Type B pancreatic cell (in vitro differentiated cells): ENCODE data around the gene MRPL32. TPM values are rescaled to one million over a fixed set of nuclear protein-coding genes. Genes with fewer than 3 reads are reported as not detected.

Experiments used
- DNase-seq: peaks from one replicate; pipeline ENCODE4 v3.0.0; 2021; ENCODE audit warnings: mixed read lengths; ENCODE audit not compliant: unreplicated experiment; ENCODE audit errors: extremely low spot score
- H3K27ac Mint-ChIP-seq: 2 replicates; pipeline ENCODE4 v1.8.0; 2021; ENCODE audit warnings: mild to moderate bottlenecking, mixed read lengths
- H3K27me3 Mint-ChIP-seq: 2 replicates; pipeline ENCODE4 v1.8.0; 2021; ENCODE audit warnings: mixed read lengths
- H3K36me3 Mint-ChIP-seq: 2 replicates; pipeline ENCODE4 v1.8.0; 2021; ENCODE audit warnings: mixed read lengths
- H3K4me1 Mint-ChIP-seq: one replicate; pipeline ENCODE4 v1.8.0; 2021; ENCODE audit warnings: mixed read lengths; ENCODE audit not compliant: unreplicated experiment
- H3K4me3 Mint-ChIP-seq: 2 replicates; pipeline ENCODE4 v1.8.0; 2021; ENCODE audit warnings: mild to moderate bottlenecking, mixed read lengths
- H3K9me3 Mint-ChIP-seq: 2 replicates; pipeline ENCODE4 v1.8.0; 2021; ENCODE audit warnings: mixed read lengths
- CTCF ChIP-seq: fragments of 200-600 bp; sonication (generic); conservative IDR thresholded peaks from 2 replicates; pipeline ENCODE4 v1.5.0; 2021; ENCODE audit warnings: antibody characterized with exemption, mild to moderate bottlenecking
- total RNA-seq: library from RNA; stranded (reverse); gene quantifications from 2 replicates; pipeline ENCODE4 v1.2.1, GENCODE V29; 2021; ENCODE audit warnings: low replicate concordance

The MRPL32 gene
- total RNA-seq, 1 donor from 2014 or later, result 62.8 TPM

- no peaks in the 10 kb centered on the region for H3K4me1 Mint-ChIP-seq
- no peaks in the 10 kb centered on the region for H3K36me3 Mint-ChIP-seq
- no peak for TF ChIP-seq CTCF
- peaks cover 5% of the 10 kb centered on the region for H3K9me3 Mint-ChIP-seq
- no peak overlapping the region for H3K4me3 Mint-ChIP-seq
- peaks cover 4% of the 10 kb centered on the region for H3K27me3 Mint-ChIP-seq
- no peak overlapping the region for H3K27ac Mint-ChIP-seq
- DNase-seq, result no peak
Observed at GRCh38 chr7:42946627-42946950, 14.4 kb downstream of the MRPL32 start.

- Mint-ChIP-seq H3K9me3 (peaks cover 5% of the 10 kb centered on the region), H3K27me3 (peaks cover 4% of the 10 kb centered on the region), H3K27ac (no peak overlapping the region), H3K4me3 (no peak overlapping the region), H3K4me1 (no peaks in the 10 kb centered on the region), H3K36me3 (no peaks in the 10 kb centered on the region)
- DNase-seq, result no peak
- no peak for TF ChIP-seq CTCF
Observed at GRCh38 chr7:42947521-42947920, 15.3 kb downstream of the MRPL32 start.

- no peaks in the 10 kb centered on the region for H3K4me1 Mint-ChIP-seq
- no peak for TF ChIP-seq CTCF
- no peak for DNase-seq
- H3K27me3 Mint-ChIP-seq, result peaks cover 4% of the 10 kb centered on the region
- no peak overlapping the region for H3K27ac Mint-ChIP-seq
- H3K9me3 Mint-ChIP-seq, result peaks cover 5% of the 10 kb centered on the region
- H3K4me3 Mint-ChIP-seq, result no peak overlapping the region
- H3K36me3 Mint-ChIP-seq, result no peaks in the 10 kb centered on the region
Observed at GRCh38 chr7:42950417-42950816, 18.2 kb downstream of the MRPL32 start.

- no peak for TF ChIP-seq CTCF
- no peak overlapping the region for H3K27ac Mint-ChIP-seq
- peaks cover 4% of the 10 kb centered on the region for H3K27me3 Mint-ChIP-seq
- no peak overlapping the region for H3K4me3 Mint-ChIP-seq
- H3K9me3 Mint-ChIP-seq, result peaks cover 5% of the 10 kb centered on the region
- H3K36me3 Mint-ChIP-seq, result no peaks in the 10 kb centered on the region
- no peaks in the 10 kb centered on the region for H3K4me1 Mint-ChIP-seq
- no peak for DNase-seq
Observed at GRCh38 chr7:42952328-42952727, 20.2 kb downstream of the MRPL32 start.

GRCh38 chr7:42953994-42954393, 21.8 kb downstream of the MRPL32 start:
- Mint-ChIP-seq H3K27ac (no peak overlapping the region), H3K27me3 (peaks cover 4% of the 10 kb centered on the region), H3K4me1 (no peaks in the 10 kb centered on the region), H3K9me3 (peaks cover 5% of the 10 kb centered on the region), H3K36me3 (no peaks in the 10 kb centered on the region), H3K4me3 (no peak overlapping the region)
- no peak for DNase-seq
- TF ChIP-seq CTCF, result no peak

- no peaks in the 10 kb centered on the region for H3K4me1 Mint-ChIP-seq
- no peaks in the 10 kb centered on the region for H3K9me3 Mint-ChIP-seq
Observed at GRCh38 chr7:42956062-42956461, 23.9 kb downstream of the MRPL32 start.

More at GRCh38 chr7:42956062-42956461, 23.9 kb downstream of the MRPL32 start:
- DNase-seq, result no peak
- no peaks in the 10 kb centered on the region for H3K27me3 Mint-ChIP-seq
- no peak overlapping the region for H3K4me3 Mint-ChIP-seq
- H3K36me3 Mint-ChIP-seq, result no peaks in the 10 kb centered on the region
- no peak overlapping the region for H3K27ac Mint-ChIP-seq
- no peak for TF ChIP-seq CTCF
